Measurements from ENCODE around the gene CACNG4. TPM values are rescaled to one million over a fixed set of nuclear protein-coding genes. Genes with fewer than 3 reads are reported as not detected.

CACNG4 gene
- total RNA-seq, 2 experiments from 2014 or later = not detected

DNA sequence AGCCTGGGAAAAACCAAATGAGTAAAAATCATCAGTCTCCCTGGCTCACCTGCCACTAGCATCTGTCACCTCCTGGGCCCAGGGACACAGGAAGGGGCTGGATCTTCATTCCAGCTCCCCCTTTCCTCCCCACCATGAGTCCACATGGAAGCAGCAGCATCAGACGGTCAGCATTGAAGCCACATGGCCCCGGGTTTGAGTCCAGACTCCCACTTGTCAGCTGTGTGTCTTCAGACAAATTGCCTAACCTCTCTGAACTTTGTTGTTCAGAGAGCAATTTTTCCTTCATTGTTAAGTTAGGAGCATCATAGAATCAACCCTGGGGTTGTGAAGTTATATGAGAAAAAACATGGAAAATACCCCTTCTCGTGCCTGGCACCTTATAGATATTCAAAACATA lies 10.7 kb downstream of the CACNG4 start:
- no peak for TF ChIP-seq CTCF (conservative IDR thresholded peaks at IDR 0.05; ENCODE audit: low read length)
- no peak for TF ChIP-seq EZH2phosphoT487 (IDR thresholded peaks at IDR 0.05; ENCODE audit: borderline replicate concordance, low read depth, low read length)
- Histone ChIP-seq H4K20me1 (ENCODE audit: insufficient read depth, low read length) (no peaks in the 10 kb centered on the region), H2AFZ (ENCODE audit: low read length) (no peak overlapping the region), H3K4me2 (ENCODE audit: low read length) (no peak overlapping the region), H3K79me2 (ENCODE audit: insufficient read depth, low read depth, low read length) (no peaks in the 10 kb centered on the region), H3K4me3 (ENCODE audit: low read depth, low read length, poor library complexity, severe bottlenecking) (no peak overlapping the region), H3K4me1 (ENCODE audit: insufficient read depth, low read length, poor library complexity, severe bottlenecking) (no peaks in the 10 kb centered on the region), H3K9me2 (ENCODE audit: insufficient read depth, low read length) (no peaks in the 10 kb centered on the region), H3K9me3 (ENCODE audit: low read length) (no peaks in the 10 kb centered on the region), H3K36me3 (ENCODE audit: insufficient read depth, low read length) (no peaks in the 10 kb centered on the region), H3K27ac (ENCODE audit: low read depth, low read length, poor library complexity, severe bottlenecking) (no peak overlapping the region)
- ChIA-PET CTCF (ENCODE audit: unreplicated experiment) (no interaction called here), POLR2A (no interaction called here)
- no TSS peak for BruUV-seq (replicated peaks)
- intact Hi-C loops (cut with micrococcal nuclease; ENCODE audit: unreplicated experiment) = no loop called here
- DNase-seq (ENCODE audit: low spot score) = no peak

DNA sequence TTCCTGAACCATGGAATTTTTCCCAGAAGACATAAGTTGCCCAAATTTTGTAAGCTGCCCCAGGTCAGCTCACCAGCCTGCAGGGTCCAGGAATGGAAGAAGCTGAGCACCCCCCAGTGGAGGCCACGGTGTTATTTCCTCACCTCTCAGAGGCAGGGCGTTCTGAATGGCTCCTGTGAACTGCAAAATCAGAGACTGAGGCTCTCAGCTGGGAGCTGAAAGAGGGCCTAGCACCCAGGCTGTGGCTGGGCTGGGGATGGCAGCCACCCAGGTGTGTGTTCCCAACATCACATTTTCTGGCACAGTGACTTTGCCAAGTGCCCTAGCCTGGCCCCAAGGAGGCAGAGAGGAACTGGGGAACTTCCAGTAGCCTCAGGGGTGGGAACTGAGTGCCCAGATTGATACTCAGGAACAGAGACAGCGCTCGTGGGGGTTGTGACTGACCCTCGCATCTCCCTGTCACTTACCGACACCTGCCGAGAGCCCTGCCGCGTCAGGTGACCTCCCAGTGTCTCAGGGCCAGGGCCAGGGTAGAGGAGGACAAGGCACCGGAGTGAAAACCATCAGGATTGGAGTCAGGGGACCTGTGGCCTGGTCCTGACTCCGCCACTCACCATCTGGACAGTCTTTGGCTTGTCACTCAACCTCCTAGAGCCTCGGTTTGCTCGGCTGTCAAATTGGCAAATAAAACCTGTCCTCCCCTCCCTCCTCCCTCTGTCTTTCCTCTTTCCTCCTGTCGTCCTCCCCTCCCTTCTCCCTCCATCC lies 11.3 kb downstream of the CACNG4 start:
- intact Hi-C loops (cut with micrococcal nuclease; ENCODE audit: unreplicated experiment) = no loop called here
- Histone ChIP-seq H3K79me2 (ENCODE audit: insufficient read depth, low read depth, low read length) (no peaks in the 10 kb centered on the region), H3K36me3 (ENCODE audit: insufficient read depth, low read length) (no peaks in the 10 kb centered on the region), H3K27ac (ENCODE audit: low read depth, low read length, poor library complexity, severe bottlenecking) (no peak overlapping the region), H4K20me1 (ENCODE audit: insufficient read depth, low read length) (no peaks in the 10 kb centered on the region), H3K4me2 (ENCODE audit: low read length) (no peak overlapping the region), H3K9me3 (ENCODE audit: low read length) (no peaks in the 10 kb centered on the region), H3K4me1 (ENCODE audit: insufficient read depth, low read length, poor library complexity, severe bottlenecking) (no peaks in the 10 kb centered on the region), H3K4me3 (ENCODE audit: low read depth, low read length, poor library complexity, severe bottlenecking) (no peak overlapping the region), H2AFZ (ENCODE audit: low read length) (no peak overlapping the region), H3K9me2 (ENCODE audit: insufficient read depth, low read length) (no peaks in the 10 kb centered on the region)
- BruUV-seq (replicated peaks) = no TSS peak
- CTCF ChIA-PET (ENCODE audit: unreplicated experiment) = no interaction called here
- DNase-seq (ENCODE audit: low spot score) = peak; percentile 27
- TF ChIP-seq EZH2phosphoT487 (IDR thresholded peaks at IDR 0.05; ENCODE audit: borderline replicate concordance, low read depth, low read length) = no peak
- TF ChIP-seq CTCF (conservative IDR thresholded peaks at IDR 0.05; ENCODE audit: low read length) = peak; percentile 68
- POLR2A ChIA-PET = no interaction called here

DNA sequence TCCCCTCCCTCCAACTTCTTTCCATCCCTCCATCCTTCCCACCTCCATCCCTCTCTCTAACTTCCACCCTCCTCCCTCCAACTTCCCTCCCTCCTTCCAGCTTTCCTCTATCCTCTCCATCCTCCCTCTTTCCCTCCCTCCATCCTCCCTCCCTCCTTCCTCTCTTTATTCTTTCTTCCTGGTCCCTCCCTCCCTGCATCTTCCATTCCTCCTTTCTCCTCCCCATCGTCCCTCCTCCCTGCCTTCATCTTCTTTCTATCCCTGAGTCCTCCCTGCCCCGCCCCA lies 11.8 kb downstream of the CACNG4 start:
- no peaks in the 10 kb centered on the region for H3K4me1 ChIP-seq (ENCODE audit: insufficient read depth, low read length, poor library complexity, severe bottlenecking)
- H3K9me2 ChIP-seq (ENCODE audit: insufficient read depth, low read length) = no peaks in the 10 kb centered on the region
- intact Hi-C loops (cut with micrococcal nuclease; ENCODE audit: unreplicated experiment) = no loop called here
- no peaks in the 10 kb centered on the region for H3K9me3 ChIP-seq (ENCODE audit: low read length)
- H2AFZ ChIP-seq (ENCODE audit: low read length) = no peak overlapping the region
- no peak for TF ChIP-seq CTCF (conservative IDR thresholded peaks at IDR 0.05; ENCODE audit: low read length)
- no peak for TF ChIP-seq EZH2phosphoT487 (IDR thresholded peaks at IDR 0.05; ENCODE audit: borderline replicate concordance, low read depth, low read length)
- no peak overlapping the region for H3K4me3 ChIP-seq (ENCODE audit: low read depth, low read length, poor library complexity, severe bottlenecking)
- no peaks in the 10 kb centered on the region for H3K36me3 ChIP-seq (ENCODE audit: insufficient read depth, low read length)
- H4K20me1 ChIP-seq (ENCODE audit: insufficient read depth, low read length) = no peaks in the 10 kb centered on the region
- ChIA-PET CTCF (ENCODE audit: unreplicated experiment) (no interaction called here), POLR2A (no interaction called here)
- H3K27ac ChIP-seq (ENCODE audit: low read depth, low read length, poor library complexity, severe bottlenecking) = no peak overlapping the region
- BruUV-seq (replicated peaks) = no TSS peak
- no peak for DNase-seq (ENCODE audit: low spot score)
- H3K4me2 ChIP-seq (ENCODE audit: low read length) = no peak overlapping the region
- no peaks in the 10 kb centered on the region for H3K79me2 ChIP-seq (ENCODE audit: insufficient read depth, low read depth, low read length)
